GM12878 (cell line): ENCODE measurements around the gene FKBP8. TPM values are rescaled to one million over a fixed set of nuclear protein-coding genes. Genes with fewer than 3 reads are reported as not detected.

Source experiments
- BACH1 ChIP-seq: fragments of 450-650 bp; IDR thresholded peaks from 2 replicates; pipeline ENCODE4 v1.6.1; 2017; ENCODE audit warnings: mild to moderate bottlenecking, borderline replicate concordance
- BHLHE40 ChIP-seq, 2 experiments: fragments of 450-650 bp in 1 of 2; IDR thresholded peaks; 2 replicates each; pipeline ENCODE4 v1.6.1; 2011 to 2017; ENCODE audit warnings: low read depth in 2 of 2, borderline replicate concordance in 1 of 2, improper control_type of control experiment in 1 of 2, low read length in 1 of 2, mild to moderate bottlenecking in 1 of 2
- CBFB ChIP-seq: IDR thresholded peaks from 2 replicates; pipeline ENCODE4 v1.6.1; 2016; ENCODE audit warnings: antibody characterized with exemption, low read depth
- CHD2 ChIP-seq: IDR thresholded peaks from 2 replicates; pipeline ENCODE4 v1.6.1; 2011; ENCODE audit warnings: low read depth, low read length, improper control_type of control experiment, borderline replicate concordance
- CREM ChIP-seq: IDR thresholded peaks from 2 replicates; pipeline ENCODE4 v1.6.1; 2014; ENCODE audit warnings: antibody characterized with exemption, low read depth
- DPF2 ChIP-seq: fragments of 450-650 bp; IDR thresholded peaks from 2 replicates; pipeline ENCODE4 v1.6.1; 2017; ENCODE audit warnings: mild to moderate bottlenecking
- EED ChIP-seq: sonication (generic); IDR thresholded peaks from 2 replicates; pipeline ENCODE4 v1.6.1; 2016; ENCODE audit warnings: antibody characterized with exemption, low read depth
- ESRRA ChIP-seq: IDR thresholded peaks from 2 replicates; pipeline ENCODE4 v1.6.1; 2012; ENCODE audit warnings: mild to moderate bottlenecking, low read length, improper control_type of control experiment
- IRF4 ChIP-seq: IDR thresholded peaks from 2 replicates; pipeline ENCODE4 v1.6.1; 2011; ENCODE audit warnings: low read depth, low read length
- JUND ChIP-seq: IDR thresholded peaks from 2 replicates; pipeline ENCODE4 v1.6.1; 2012; ENCODE audit warnings: low read depth, mild to moderate bottlenecking, low read length, improper control_type of control experiment, moderate library complexity
- MXI1 ChIP-seq: fragments of 150-350 bp; IDR thresholded peaks from 2 replicates; pipeline ENCODE4 v1.6.1; 2011; ENCODE audit warnings: low read depth, mild to moderate bottlenecking, inconsistent platforms, low read length, improper control_type of control experiment
- NFXL1 ChIP-seq: fragments of 450-650 bp; IDR thresholded peaks from 2 replicates; pipeline ENCODE4 v1.6.1; 2017; ENCODE audit warnings: antibody characterized with exemption, mild to moderate bottlenecking, borderline replicate concordance
- NFYA ChIP-seq: IDR thresholded peaks from 2 replicates; pipeline ENCODE4 v1.6.1; 2011; ENCODE audit warnings: low read depth, mild to moderate bottlenecking, low read length, improper control_type of control experiment, borderline replicate concordance
- NR2C1 ChIP-seq: fragments of 450-650 bp; IDR thresholded peaks from 2 replicates; pipeline ENCODE4 v1.6.1; 2017; ENCODE audit warnings: antibody characterized with exemption, mild to moderate bottlenecking, moderate library complexity
- PML ChIP-seq: IDR thresholded peaks from 2 replicates; pipeline ENCODE4 v1.6.1; 2012; ENCODE audit warnings: low read length, inconsistent platforms
- POLR2AphosphoS5 ChIP-seq: IDR thresholded peaks from 2 replicates; pipeline ENCODE4 v1.6.1; 2011; ENCODE audit warnings: mild to moderate bottlenecking, low read length, inconsistent platforms
- RAD51 ChIP-seq: fragments of 450-650 bp; IDR thresholded peaks from 2 replicates; pipeline ENCODE4 v1.6.1; 2016; ENCODE audit warnings: moderate library complexity, mild to moderate bottlenecking, inconsistent platforms
- RELB ChIP-seq: fragments of 450-650 bp; IDR thresholded peaks from 2 replicates; pipeline ENCODE4 v1.6.1; 2017; ENCODE audit warnings: low read depth, mild to moderate bottlenecking, moderate library complexity
- SIX5 ChIP-seq: IDR thresholded peaks from 2 replicates; pipeline ENCODE4 v1.6.1; 2011; ENCODE audit warnings: mild to moderate bottlenecking, low read depth, low read length, moderate library complexity; ENCODE audit not compliant: severe bottlenecking
- SP1 ChIP-seq: IDR thresholded peaks from one replicate; pipeline ENCODE4 v1.6.1; 2011; ENCODE audit warnings: low read depth, low read length
- SREBF1 ChIP-seq: IDR thresholded peaks from 2 replicates; pipeline ENCODE4 v1.6.1; 2012; ENCODE audit warnings: mild to moderate bottlenecking, low read length
- SRF ChIP-seq, 2 experiments: IDR thresholded peaks; 2 replicates each; pipeline ENCODE4 v1.6.1; 2011; ENCODE audit warnings: low read depth in 2 of 2, low read length in 2 of 2, mild to moderate bottlenecking in 1 of 2, moderate library complexity in 1 of 2
- TAF1 ChIP-seq: IDR thresholded peaks from 2 replicates; pipeline ENCODE4 v1.6.1; 2011; ENCODE audit warnings: mild to moderate bottlenecking, low read depth, low read length, borderline replicate concordance
- USF1 ChIP-seq: IDR thresholded peaks from 2 replicates; pipeline ENCODE4 v1.6.1; 2011; ENCODE audit warnings: borderline replicate concordance, low read depth, mild to moderate bottlenecking, moderate library complexity, mixed read lengths, low read length; ENCODE audit not compliant: insufficient read depth; ENCODE audit errors: extremely low read length
- YBX1 ChIP-seq: fragments of 450-650 bp; IDR thresholded peaks from 2 replicates; pipeline ENCODE4 v1.6.1; 2016; ENCODE audit warnings: antibody characterized with exemption
- YY1 ChIP-seq: IDR thresholded peaks from 2 replicates; pipeline ENCODE4 v1.6.1; 2011; ENCODE audit warnings: low read depth, mild to moderate bottlenecking, low read length
- ZNF207 ChIP-seq: fragments of 450-650 bp; IDR thresholded peaks from 2 replicates; pipeline ENCODE4 v1.6.1; 2014; ENCODE audit warnings: antibody characterized with exemption, mild to moderate bottlenecking, borderline replicate concordance
- ZNF384 ChIP-seq: IDR thresholded peaks from 2 replicates; pipeline ENCODE4 v1.6.1; 2012; ENCODE audit warnings: low read depth, mild to moderate bottlenecking, low read length, improper control_type of control experiment, borderline replicate concordance
- polyA plus RNA-seq, 11 experiments: library from polyadenylated mRNA; depleted of rRNA in 4 of 11; unstranded in 6 of 11; stranded (reverse) in 5 of 11; fragments of >200 nt; fragmentation: Nextera tagmentation in 4 of 11; fragmentation: Illumina TruSeq in 1 of 11; extraction: Ambion mirVana in 4 of 11; extraction: Trizol in 1 of 11; gene quantifications; 1 replicate in 1 of 11; 2 replicates in 10 of 11; pipeline versions ENCODE4 v1.2.1 to v1.2.3, GENCODE V29; 2011 to 2016; ENCODE audit warnings: inconsistent platforms in 2 of 11, missing spikeins in 2 of 11, low read depth in 1 of 11
- total RNA-seq, 4 experiments: library from RNA; depleted of rRNA in 3 of 4; stranded (reverse); fragments of >200 nt in 3 of 4; fragmentation: Illumina TruSeq in 1 of 4; extraction: Trizol in 1 of 4; gene quantifications; 2 replicates each; pipeline versions ENCODE4 v1.2.1 to v1.2.3, GENCODE V29; 2013 to 2021
- TF ChIP-seq, protein P1 (sequence below): fragments of 450-650 bp; IDR thresholded peaks from 2 replicates; pipeline ENCODE4 v1.6.1; 2016; ENCODE audit warnings: mild to moderate bottlenecking

FKBP8 gene
- total and polyA plus RNA-seq, 10 of the 15 experiments (the other 5 are each of a cell fraction or from before 2014, with no cell fraction given) = 0.13 to 205 (median 95.4) TPM

- TF ChIP-seq BACH1 = peak; percentile 81
- peak; percentile 86 for TF ChIP-seq NR2C1
- TF ChIP-seq EED = no peak; the same call in 1 of the 2 replicates
- TF ChIP-seq NFXL1 = no peak
- peak; percentile 77; the same call in 1 of the 2 replicates for TF ChIP-seq ZNF207
- TF ChIP-seq SREBF1 = no peak; the same call in 1 of the 2 replicates
- TF ChIP-seq ZNF384 = no peak; the same call in 1 of the 2 replicates
- TF ChIP-seq USF1 = peak; percentile 94
- peak; percentile 98 for TF ChIP-seq TAF1
- TF ChIP-seq, protein P1, sequence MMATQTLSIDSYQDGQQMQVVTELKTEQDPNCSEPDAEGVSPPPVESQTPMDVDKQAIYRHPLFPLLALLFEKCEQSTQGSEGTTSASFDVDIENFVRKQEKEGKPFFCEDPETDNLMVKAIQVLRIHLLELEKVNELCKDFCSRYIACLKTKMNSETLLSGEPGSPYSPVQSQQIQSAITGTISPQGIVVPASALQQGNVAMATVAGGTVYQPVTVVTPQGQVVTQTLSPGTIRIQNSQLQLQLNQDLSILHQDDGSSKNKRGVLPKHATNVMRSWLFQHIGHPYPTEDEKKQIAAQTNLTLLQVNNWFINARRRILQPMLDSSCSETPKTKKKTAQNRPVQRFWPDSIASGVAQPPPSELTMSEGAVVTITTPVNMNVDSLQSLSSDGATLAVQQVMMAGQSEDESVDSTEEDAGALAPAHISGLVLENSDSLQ = peak; percentile 64; the same call in 1 of the 2 replicates
- TF ChIP-seq RAD51 = peak; percentile 90
- peak; percentile 65; the same call in 1 of the 2 replicates for TF ChIP-seq CHD2
- TF ChIP-seq SIX5 = peak; percentile 81
- TF ChIP-seq PML = peak; percentile 94
- TF ChIP-seq CREM = peak; percentile 97
- TF ChIP-seq POLR2AphosphoS5 = peak; percentile 98
- peak; percentile 48; the same call in 1 of the 2 replicates for TF ChIP-seq RELB
- TF ChIP-seq MXI1 = peak; percentile 97
- 0 out of 2 replicates have a peak, but pooled peaks have one; percentile 32 for TF ChIP-seq ESRRA
- TF ChIP-seq SRF (IDR thresholded peaks at IDR 0.05; ENCODE audit: low read depth in 2 of 2, low read length in 2 of 2) = 0 out of 4 replicates have a peak, but pooled peaks of 1 of the 2 experiments have one; percentile 12
- TF ChIP-seq YY1 = peak; percentile 100
- TF ChIP-seq YBX1 = no peak
- TF ChIP-seq NFYA = no peak
- TF ChIP-seq IRF4 = 0 out of 2 replicates have a peak, but pooled peaks have one; percentile 22
- TF ChIP-seq JUND = 0 out of 2 replicates have a peak, but pooled peaks have one; percentile 25
- peak; percentile 91 to 97 for TF ChIP-seq BHLHE40 (IDR thresholded peaks at IDR 0.05; ENCODE audit: borderline replicate concordance in 1 of 2, low read depth in 2 of 2, low read length in 1 of 2)
- TF ChIP-seq SP1 = peak; percentile 82
- TF ChIP-seq CBFB = peak; percentile 23; the same call in 1 of the 2 replicates
- peak; percentile 81 for TF ChIP-seq DPF2
These were observed 28.4 kb upstream of the FKBP8 start, which contains the start of gene UBA52 (continued) for GRCh38 chr19:18571564-18572344.
